GM23338 (cell line): ENCODE results near the gene CDYL2.

Source experiments
- EZH2 ChIP-seq: fragments of 200-600 bp; sonication (generic); IDR thresholded peaks from one replicate; pipeline ENCODE4 v1.8.0; 2017; ENCODE audit warnings: antibody characterized with exemption, mild to moderate bottlenecking, low read depth; ENCODE audit not compliant: unreplicated experiment
- POLR2AphosphoS5 ChIP-seq: IDR thresholded peaks from 2 replicates; pipeline ENCODE4 v1.6.1; 2016; ENCODE audit warnings: antibody characterized with exemption, low read depth
- REST ChIP-seq: IDR thresholded peaks from one replicate; pipeline ENCODE4 v1.6.1; 2018; ENCODE audit warnings: antibody characterized with exemption; ENCODE audit not compliant: unreplicated experiment
- TF ChIP-seq, protein P1 (sequence below), 2 experiments: fragments of 200-600 bp in 1 of 2; sonication (generic) in 1 of 2; conservative IDR thresholded peaks; 2 replicates each; pipeline versions ENCODE4 v1.5.1 to v1.6.1; 2016 to 2017; ENCODE audit warnings: antibody characterized with exemption in 2 of 2, low read depth in 2 of 2, mild to moderate bottlenecking in 2 of 2, moderate library complexity in 1 of 2

GRCh38 chr16:80682421-80683070 lies 121.9 kb downstream of the CDYL2 start:
- TF ChIP-seq EZH2 (no peak), POLR2AphosphoS5 (no peak), REST (no peak)
- TF ChIP-seq, protein P1, sequence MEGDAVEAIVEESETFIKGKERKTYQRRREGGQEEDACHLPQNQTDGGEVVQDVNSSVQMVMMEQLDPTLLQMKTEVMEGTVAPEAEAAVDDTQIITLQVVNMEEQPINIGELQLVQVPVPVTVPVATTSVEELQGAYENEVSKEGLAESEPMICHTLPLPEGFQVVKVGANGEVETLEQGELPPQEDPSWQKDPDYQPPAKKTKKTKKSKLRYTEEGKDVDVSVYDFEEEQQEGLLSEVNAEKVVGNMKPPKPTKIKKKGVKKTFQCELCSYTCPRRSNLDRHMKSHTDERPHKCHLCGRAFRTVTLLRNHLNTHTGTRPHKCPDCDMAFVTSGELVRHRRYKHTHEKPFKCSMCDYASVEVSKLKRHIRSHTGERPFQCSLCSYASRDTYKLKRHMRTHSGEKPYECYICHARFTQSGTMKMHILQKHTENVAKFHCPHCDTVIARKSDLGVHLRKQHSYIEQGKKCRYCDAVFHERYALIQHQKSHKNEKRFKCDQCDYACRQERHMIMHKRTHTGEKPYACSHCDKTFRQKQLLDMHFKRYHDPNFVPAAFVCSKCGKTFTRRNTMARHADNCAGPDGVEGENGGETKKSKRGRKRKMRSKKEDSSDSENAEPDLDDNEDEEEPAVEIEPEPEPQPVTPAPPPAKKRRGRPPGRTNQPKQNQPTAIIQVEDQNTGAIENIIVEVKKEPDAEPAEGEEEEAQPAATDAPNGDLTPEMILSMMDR (conservative IDR thresholded peaks at IDR 0.05; ENCODE audit: low read depth in 2 of 2) = no peak
